ENCODE data around the gene SAP25. TPM values are rescaled to one million over a fixed set of nuclear protein-coding genes. Genes with fewer than 3 reads are reported as not detected.
"Not testable (repeated sequence)": the region's sequence is repeated elsewhere in the genome, so short reads cannot be mapped to it uniquely, and the experiment has no call there.

The SAP25 gene
- total RNA-seq, 1 donor from 2014 or later: not detected

DNA sequence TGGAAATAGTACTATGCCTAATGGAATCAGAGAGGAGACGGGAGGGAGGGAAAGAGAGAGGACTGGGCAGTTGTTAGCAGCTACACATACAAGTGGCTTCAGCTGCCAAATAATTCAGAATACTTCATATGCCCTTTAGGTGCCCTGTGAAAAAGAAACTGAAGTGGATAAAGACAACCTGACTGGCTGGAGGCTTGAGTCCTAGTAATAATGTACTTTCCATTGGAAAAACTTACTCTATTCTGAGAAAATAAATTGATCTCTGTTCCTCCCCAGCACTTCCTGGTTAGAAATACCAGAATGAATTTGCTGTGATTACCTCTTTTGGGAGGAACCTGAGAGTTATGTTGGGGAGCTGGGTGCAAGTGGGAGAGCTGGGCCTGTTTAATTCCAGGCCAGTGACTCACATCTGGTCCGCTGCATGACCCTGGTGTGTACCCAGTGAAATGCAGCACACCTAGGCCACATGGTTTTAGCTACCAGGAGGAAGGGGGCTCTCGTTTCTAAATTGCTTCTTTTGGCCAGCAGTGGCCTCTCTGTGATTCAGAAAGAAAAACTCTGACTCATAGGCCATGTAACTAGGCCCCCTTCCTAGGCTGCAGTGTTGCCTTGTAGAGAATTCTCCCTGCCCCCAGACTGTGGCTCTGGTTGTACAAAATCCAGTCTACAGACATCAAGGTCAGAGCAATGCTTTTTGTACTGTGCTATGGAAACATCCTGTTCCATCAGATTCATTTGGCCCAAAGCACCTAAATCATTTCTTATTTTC is 28.2 kb downstream of the SAP25 start:
- no peak overlapping the region for H3K4me3 ChIP-seq (ENCODE audit: low read depth, low read length)
- TF ChIP-seq, protein P1, sequence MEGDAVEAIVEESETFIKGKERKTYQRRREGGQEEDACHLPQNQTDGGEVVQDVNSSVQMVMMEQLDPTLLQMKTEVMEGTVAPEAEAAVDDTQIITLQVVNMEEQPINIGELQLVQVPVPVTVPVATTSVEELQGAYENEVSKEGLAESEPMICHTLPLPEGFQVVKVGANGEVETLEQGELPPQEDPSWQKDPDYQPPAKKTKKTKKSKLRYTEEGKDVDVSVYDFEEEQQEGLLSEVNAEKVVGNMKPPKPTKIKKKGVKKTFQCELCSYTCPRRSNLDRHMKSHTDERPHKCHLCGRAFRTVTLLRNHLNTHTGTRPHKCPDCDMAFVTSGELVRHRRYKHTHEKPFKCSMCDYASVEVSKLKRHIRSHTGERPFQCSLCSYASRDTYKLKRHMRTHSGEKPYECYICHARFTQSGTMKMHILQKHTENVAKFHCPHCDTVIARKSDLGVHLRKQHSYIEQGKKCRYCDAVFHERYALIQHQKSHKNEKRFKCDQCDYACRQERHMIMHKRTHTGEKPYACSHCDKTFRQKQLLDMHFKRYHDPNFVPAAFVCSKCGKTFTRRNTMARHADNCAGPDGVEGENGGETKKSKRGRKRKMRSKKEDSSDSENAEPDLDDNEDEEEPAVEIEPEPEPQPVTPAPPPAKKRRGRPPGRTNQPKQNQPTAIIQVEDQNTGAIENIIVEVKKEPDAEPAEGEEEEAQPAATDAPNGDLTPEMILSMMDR (IDR thresholded peaks at IDR 0.05; ENCODE audit: insufficient read depth, low read length, severe bottlenecking): no peak
- H3K27me3 ChIP-seq (ENCODE audit: control insufficient read depth, insufficient read depth, low read length): no peaks in the 10 kb centered on the region
- no peaks in the 10 kb centered on the region for H3K36me3 ChIP-seq (ENCODE audit: control insufficient read depth, insufficient read depth, low read length)
- peak; percentile 89 for DNase-seq (ENCODE audit: low read depth)
- FAIRE-seq: no peak

DNA sequence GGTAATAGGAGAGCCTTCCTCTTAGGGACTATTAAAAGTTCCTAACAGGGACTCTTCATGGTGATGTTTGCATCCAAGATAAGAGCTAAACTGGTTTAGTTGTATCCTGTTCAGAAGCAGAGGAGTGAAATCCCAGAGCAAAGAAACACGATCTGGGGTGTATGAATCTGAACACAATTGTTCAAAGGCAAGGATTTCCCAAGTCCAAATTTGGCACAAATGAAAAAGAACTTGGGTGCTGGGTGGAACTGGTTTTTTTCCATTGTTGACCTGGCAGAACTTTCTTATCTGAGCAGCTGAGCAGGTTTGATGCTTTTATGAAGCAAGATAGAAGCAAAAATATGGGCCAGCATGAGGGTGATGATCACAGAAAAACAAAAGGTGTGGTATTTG is 28.7 kb downstream of the SAP25 start:
- TF ChIP-seq, protein P1 (IDR thresholded peaks at IDR 0.05; ENCODE audit: insufficient read depth, low read length, severe bottlenecking): no peak
- no peak for FAIRE-seq
- H3K27me3 ChIP-seq (ENCODE audit: control insufficient read depth, insufficient read depth, low read length): no peaks in the 10 kb centered on the region
- H3K4me3 ChIP-seq (ENCODE audit: low read depth, low read length): no peak overlapping the region
- H3K36me3 ChIP-seq (ENCODE audit: control insufficient read depth, insufficient read depth, low read length): no peaks in the 10 kb centered on the region
- DNase-seq (ENCODE audit: low read depth): peak; percentile 46

GRCh38 chr7:100544386-100544785 is 29.3 kb downstream of the SAP25 start:
- Histone ChIP-seq H3K27me3 (ENCODE audit: control insufficient read depth, insufficient read depth, low read length) (no peaks in the 10 kb centered on the region), H3K4me3 (ENCODE audit: low read depth, low read length) (no peak overlapping the region), H3K36me3 (ENCODE audit: control insufficient read depth, insufficient read depth, low read length) (no peaks in the 10 kb centered on the region)
- no peak for FAIRE-seq
- TF ChIP-seq, protein P1 (IDR thresholded peaks at IDR 0.05; ENCODE audit: insufficient read depth, low read length, severe bottlenecking): no peak
- DNase-seq (ENCODE audit: low read depth): no peak

DNA sequence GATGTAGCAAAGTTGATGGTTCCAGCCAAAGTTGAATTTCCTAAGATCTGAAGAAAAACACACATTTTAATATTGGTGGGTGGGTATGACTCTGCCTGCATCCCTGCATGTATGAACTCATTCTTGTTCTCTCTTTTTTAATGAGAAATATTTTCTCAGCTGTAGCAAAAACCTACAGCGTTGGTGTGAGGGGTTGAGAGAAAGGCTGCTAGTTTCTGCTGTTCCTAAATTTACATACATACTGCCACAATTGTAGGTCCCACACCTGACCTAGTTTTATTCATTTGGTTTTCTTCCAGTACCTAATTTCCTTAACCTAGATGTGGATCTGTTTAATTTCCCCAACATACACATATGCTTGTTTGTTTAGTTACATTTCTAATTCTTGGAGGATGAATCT is 30.1 kb downstream of the SAP25 start:
- H3K27me3 ChIP-seq (ENCODE audit: control insufficient read depth, insufficient read depth, low read length): no peaks in the 10 kb centered on the region
- TF ChIP-seq, protein P1 (IDR thresholded peaks at IDR 0.05; ENCODE audit: insufficient read depth, low read length, severe bottlenecking): no peak
- no peaks in the 10 kb centered on the region for H3K36me3 ChIP-seq (ENCODE audit: control insufficient read depth, insufficient read depth, low read length)
- no peak for DNase-seq (ENCODE audit: low read depth)
- H3K4me3 ChIP-seq (ENCODE audit: low read depth, low read length): no peak overlapping the region
- FAIRE-seq: no peak

GRCh38 chr7:100541309-100541708 is 32.4 kb downstream of the SAP25 start:
- H3K4me3 ChIP-seq (ENCODE audit: low read depth, low read length); H3K27me3 ChIP-seq (ENCODE audit: control insufficient read depth, insufficient read depth, low read length); FAIRE-seq; H3K36me3 ChIP-seq (ENCODE audit: control insufficient read depth, insufficient read depth, low read length); DNase-seq (ENCODE audit: low read depth): not testable (repeated sequence)

GRCh38 chr7:100540073-100540723 is 33.5 kb downstream of the SAP25 start:
- H3K27me3 ChIP-seq (ENCODE audit: control insufficient read depth, insufficient read depth, low read length): no peaks in the 10 kb centered on the region
- DNase-seq (ENCODE audit: low read depth) (no peak), FAIRE-seq (no peak)
- TF ChIP-seq, protein P1 (IDR thresholded peaks at IDR 0.05; ENCODE audit: insufficient read depth, low read length, severe bottlenecking): no peak
- peak overlapping the region; percentile 80 for H3K4me3 ChIP-seq (ENCODE audit: low read depth, low read length)
- no peaks in the 10 kb centered on the region for H3K36me3 ChIP-seq (ENCODE audit: control insufficient read depth, insufficient read depth, low read length)
